D721Med (cell line): Measurements from ENCODE around the gene ALKBH5.

Experiments used
- DNase-seq: peaks from one replicate; pipeline ENCODE4 v3.0.0; 2011; ENCODE audit warnings: low spot score; ENCODE audit not compliant: insufficient read length
- FAIRE-seq: peaks from 2 replicates; lab custom pipeline; 2011; peaks lifted over from hg19 to GRCh38; lab: Jason Lieb, UNC
- CTCF ChIP-seq: IDR thresholded peaks from 2 replicates; pipeline ENCODE4 v1.5.1; 2012; ENCODE audit warnings: mild to moderate bottlenecking, control low read depth; ENCODE audit not compliant: insufficient read depth; ENCODE audit errors: missing control alignments

The ALKBH5 gene

GRCh38 chr17:18217412-18218015, 33.9 kb downstream of the ALKBH5 start:
- peak; percentile 87 for DNase-seq
- FAIRE-seq, result no peak
- peak; percentile 61 for TF ChIP-seq CTCF

- FAIRE-seq (no peak), DNase-seq (no peak)
- no peak for TF ChIP-seq CTCF
Observed at GRCh38 chr17:18218756-18219415, 35.3 kb downstream of the ALKBH5 start.

- TF ChIP-seq CTCF, result no peak
- DNase-seq (no peak), FAIRE-seq (no peak)
Observed at GRCh38 chr17:18224053-18224386, 40.4 kb downstream of the ALKBH5 start.

- no peak for TF ChIP-seq CTCF
- DNase-seq, result no peak
- FAIRE-seq, result no peak
Observed at GRCh38 chr17:18224387-18225120, 40.9 kb downstream of the ALKBH5 start.

GRCh38 chr17:18225121-18225641, 41.6 kb downstream of the ALKBH5 start, which contains the start of gene LLGL1:
TSS of gene LLGL1 (plus strand) at chr17:18225635. CDS start at chr17:18225683, 48 bp downstream.
- FAIRE-seq (no peak), DNase-seq (peak; percentile 99)
- TF ChIP-seq CTCF, result no peak

- DNase-seq, result no peak
- no peak for FAIRE-seq
- no peak for TF ChIP-seq CTCF
Observed at GRCh38 chr17:18225642-18226283, 42.1 kb downstream of the ALKBH5 start.
